ENCODE measurements around the gene UHRF2. TPM values are rescaled to one million over a fixed set of nuclear protein-coding genes. Genes with fewer than 3 reads are reported as not detected.
A peak's percentile ranks its signal among the peaks of the same experiment; 100 is the strongest.

Gene UHRF2
- total and polyA plus RNA-seq, 3 experiments from 2014 or later, result 12.9 to 55.2 (median 50.8) TPM

DNA sequence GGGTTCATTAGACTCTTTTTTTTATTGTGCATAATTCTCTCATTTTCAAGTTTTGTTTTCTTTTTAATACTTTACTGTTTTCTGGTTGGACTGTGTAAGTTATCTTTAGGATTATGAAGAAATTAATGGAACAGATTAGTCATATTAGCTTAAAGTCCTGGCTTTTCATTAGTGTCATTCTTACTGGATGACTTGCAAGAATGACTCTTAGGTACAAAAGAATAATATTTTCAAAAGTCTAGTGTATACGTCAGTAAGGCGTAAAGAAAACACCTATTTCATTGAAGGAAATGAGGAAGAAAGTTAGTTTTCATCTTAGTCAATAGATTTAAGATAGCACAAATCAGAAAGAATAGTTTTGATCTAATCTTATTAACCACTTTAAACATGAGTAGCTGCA is 20.4 kb downstream of the UHRF2 start:
- Histone ChIP-seq H3K27ac (ENCODE audit: low read depth, low read length) (no peak overlapping the region), H3K36me3 (ENCODE audit: insufficient read depth, low read length) (peaks cover 3% of the 10 kb centered on the region), H3K27me3 (ENCODE audit: insufficient read depth, low read length, poor library complexity, severe bottlenecking) (no peaks in the 10 kb centered on the region), H3K4me1 (ENCODE audit: insufficient read depth, low read length) (peaks cover 46% of the 10 kb centered on the region), H3K4me3 (ENCODE audit: low read length) (no peak overlapping the region), H3K9me3 (ENCODE audit: low read length) (no peaks in the 10 kb centered on the region)
- Mint-ChIP-seq H3K27me3 (no peaks in the 10 kb centered on the region), H3K27ac (peak overlapping the region in 6 of 8 donors; percentile 3 to 85 (median 16)), H3K9me3 (no peaks in the 10 kb centered on the region), H3K4me1 (peaks cover 65 to 91% (median 90%) of the 10 kb centered on the region in 3 donors), H3K36me3 (peaks cover 0 to 52% (median 10%) of the 10 kb centered on the region in 3 donors), H3K4me3 (peak overlapping the region in 1 of 7 donors; percentile 24)
- ChIA-PET POLR2A (no interaction called here), CTCF (no interaction called here)
- DNase-seq, result no peak

DNA sequence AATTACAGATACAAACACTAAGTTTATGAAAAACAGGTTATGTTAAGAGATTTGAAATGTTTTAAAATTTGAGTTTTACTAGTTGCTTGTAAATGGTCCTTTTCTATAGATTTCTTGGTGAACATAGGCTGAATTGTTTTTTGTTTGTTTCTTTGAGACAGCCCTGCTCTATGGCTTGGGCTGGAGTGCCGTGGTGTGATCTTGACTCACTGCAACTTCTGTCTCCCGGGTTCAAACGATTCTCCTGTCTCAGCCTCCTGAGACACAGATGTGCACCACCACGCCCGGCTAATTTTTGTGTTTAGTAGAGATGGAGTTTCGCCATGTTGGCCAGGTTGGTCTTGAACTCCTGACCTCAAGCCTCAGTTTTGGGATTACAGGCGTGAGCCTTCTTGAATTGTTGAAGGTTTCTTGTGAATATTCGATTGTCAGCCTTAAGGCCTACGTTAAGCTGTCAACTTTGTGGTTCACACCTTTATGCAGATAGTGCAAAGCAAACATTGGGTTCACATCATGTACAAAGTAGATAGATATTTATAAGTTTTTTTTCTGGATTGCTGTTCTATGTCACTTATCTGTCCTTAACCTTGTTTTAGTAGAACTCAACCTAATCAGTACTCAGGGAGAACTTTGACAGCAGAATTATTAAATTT is 26.2 kb downstream of the UHRF2 start:
- Mint-ChIP-seq H3K4me3 (peak overlapping the region in 6 of 7 donors; percentile 45 to 81 (median 72)), H3K36me3 (peaks cover 0 to 60% (median 13%) of the 10 kb centered on the region in 3 donors), H3K27ac (peak overlapping the region; percentile 10 to 94 (median 77)), H3K9me3 (no peaks in the 10 kb centered on the region), H3K27me3 (no peaks in the 10 kb centered on the region), H3K4me1 (peaks cover 66 to 93% (median 89%) of the 10 kb centered on the region in 3 donors)
- Histone ChIP-seq H3K27me3 (ENCODE audit: insufficient read depth, low read length, poor library complexity, severe bottlenecking) (no peaks in the 10 kb centered on the region), H3K4me3 (ENCODE audit: low read length) (no peak overlapping the region), H3K27ac (ENCODE audit: low read depth, low read length) (no peak overlapping the region), H3K36me3 (ENCODE audit: insufficient read depth, low read length) (no peaks in the 10 kb centered on the region), H3K9me3 (ENCODE audit: low read length) (no peaks in the 10 kb centered on the region), H3K4me1 (ENCODE audit: insufficient read depth, low read length) (peaks cover 35% of the 10 kb centered on the region)
- ChIA-PET POLR2A (interaction anchor here (1.4 kb wide), 1 partner anchor 25 kb away, joined by 5 read pairs; no protein-coding TSS in a partner anchor), CTCF (no interaction called here)
- DNase-seq, result peak in 1 of 5 donors; percentile 23

DNA sequence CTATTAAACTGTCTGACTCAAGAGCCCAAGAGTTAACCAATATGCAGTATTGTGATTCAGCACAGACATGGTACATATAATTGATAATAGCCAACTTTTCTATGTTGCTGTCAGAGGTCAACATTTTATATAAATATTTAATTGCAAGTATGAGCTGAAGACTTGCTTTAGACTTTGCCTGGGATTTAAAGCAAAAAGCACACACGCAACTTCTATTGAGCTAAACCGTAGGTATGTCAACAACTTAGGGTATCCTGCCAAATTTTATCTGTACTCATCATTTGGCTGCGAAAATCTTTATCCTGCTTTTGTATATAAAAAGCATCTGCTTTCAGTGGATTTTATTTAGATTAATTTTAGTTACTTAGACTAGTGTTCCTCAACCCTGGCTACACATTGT is 27.4 kb downstream of the UHRF2 start:
- POLR2A ChIA-PET, result interaction anchor here (0.7 kb wide), 1 partner anchor 27 kb away, joined by 4 read pairs; the partner anchor contains the start of gene UHRF2
- CTCF ChIA-PET, result no interaction called here
- peaks cover 63 to 94% (median 90%) of the 10 kb centered on the region in 3 donors for H3K4me1 Mint-ChIP-seq

DNA sequence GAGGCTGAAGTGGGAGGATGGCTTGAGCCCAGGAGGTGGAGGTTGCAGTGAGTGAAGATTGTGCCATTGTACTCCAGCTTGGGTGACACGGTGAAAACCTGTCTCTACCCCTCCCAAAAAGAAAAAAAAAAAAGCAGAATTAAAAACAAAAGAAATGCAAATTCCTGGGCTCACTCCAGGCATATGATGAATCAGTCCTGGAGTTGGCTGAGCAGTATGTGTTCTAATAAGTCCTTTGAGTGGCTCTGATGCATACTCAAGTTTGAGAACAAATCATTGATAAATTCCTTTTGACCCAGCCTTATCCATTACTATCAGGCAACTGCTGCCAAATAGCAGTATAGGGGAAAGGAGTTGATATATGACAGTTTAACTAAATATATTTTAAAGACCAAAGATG is 28.3 kb downstream of the UHRF2 start:
- no peaks in the 10 kb centered on the region for H3K27me3 ChIP-seq (ENCODE audit: insufficient read depth, low read length, poor library complexity, severe bottlenecking)
- H3K4me1 Mint-ChIP-seq, result peaks cover 63 to 91% (median 83%) of the 10 kb centered on the region in 3 donors
- no peak overlapping the region for H3K27ac ChIP-seq (ENCODE audit: low read depth, low read length)
- no peaks in the 10 kb centered on the region for H3K9me3 Mint-ChIP-seq
- H3K4me1 ChIP-seq (ENCODE audit: insufficient read depth, low read length), result peaks cover 32% of the 10 kb centered on the region
- peak overlapping the region in 1 of 7 donors; percentile 4 for H3K4me3 Mint-ChIP-seq
- ChIA-PET CTCF (no interaction called here), POLR2A (no interaction called here)
- H3K4me3 ChIP-seq (ENCODE audit: low read length), result no peak overlapping the region
- no peaks in the 10 kb centered on the region for H3K36me3 ChIP-seq (ENCODE audit: insufficient read depth, low read length)
- peak overlapping the region in 1 of 8 donors; percentile 84 for H3K27ac Mint-ChIP-seq
- no peaks in the 10 kb centered on the region for H3K9me3 ChIP-seq (ENCODE audit: low read length)
- no peaks in the 10 kb centered on the region for H3K27me3 Mint-ChIP-seq
- peaks cover 0 to 56% (median 13%) of the 10 kb centered on the region in 3 donors for H3K36me3 Mint-ChIP-seq
- no peak for DNase-seq

More for the DNA sequence above, 27.4 kb downstream of the UHRF2 start:
- Histone ChIP-seq H3K4me3 (ENCODE audit: low read length) (no peak overlapping the region), H3K9me3 (ENCODE audit: low read length) (no peaks in the 10 kb centered on the region), H3K36me3 (ENCODE audit: insufficient read depth, low read length) (no peaks in the 10 kb centered on the region), H3K4me1 (ENCODE audit: insufficient read depth, low read length) (peaks cover 35% of the 10 kb centered on the region), H3K27ac (ENCODE audit: low read depth, low read length) (no peak overlapping the region), H3K27me3 (ENCODE audit: insufficient read depth, low read length, poor library complexity, severe bottlenecking) (no peaks in the 10 kb centered on the region)
- Mint-ChIP-seq H3K4me3 (peak overlapping the region in 2 of 7 donors; percentile 1 to 75), H3K27me3 (no peaks in the 10 kb centered on the region), H3K36me3 (peaks cover 0 to 55% (median 12%) of the 10 kb centered on the region in 3 donors), H3K27ac (peak overlapping the region in 2 of 8 donors; percentile 3 to 84), H3K9me3 (no peaks in the 10 kb centered on the region)
- no peak for DNase-seq

DNA sequence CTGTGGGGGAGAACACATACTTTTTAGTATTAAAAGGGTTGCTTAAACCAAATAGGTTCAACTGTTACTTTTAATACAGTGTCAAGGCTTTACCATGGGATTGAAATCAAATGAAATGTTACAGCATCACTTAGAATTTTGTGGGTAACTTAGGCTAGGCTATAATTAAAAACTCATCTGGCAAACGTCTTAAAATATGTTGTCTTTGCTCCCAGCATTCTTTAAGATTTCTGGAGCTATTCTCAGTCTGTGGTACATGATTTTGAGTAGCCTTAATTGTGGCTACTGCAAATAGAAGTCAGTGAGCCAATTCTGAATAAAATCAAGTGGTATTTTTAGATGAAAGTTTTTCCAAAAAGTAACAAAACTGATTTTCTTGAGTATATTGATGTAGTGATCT is 30.7 kb downstream of the UHRF2 start:
- H3K27ac Mint-ChIP-seq, result peak overlapping the region in 3 of 8 donors; percentile 5 to 64 (median 22)
- no peaks in the 10 kb centered on the region for H3K9me3 Mint-ChIP-seq
- no peaks in the 10 kb centered on the region for H3K27me3 ChIP-seq (ENCODE audit: insufficient read depth, low read length, poor library complexity, severe bottlenecking)
- H3K27ac ChIP-seq (ENCODE audit: low read depth, low read length), result no peak overlapping the region
- no peak for DNase-seq
- ChIA-PET CTCF (no interaction called here), POLR2A (no interaction called here)
- peaks cover 65 to 88% (median 79%) of the 10 kb centered on the region in 3 donors for H3K4me1 Mint-ChIP-seq
- H3K36me3 ChIP-seq (ENCODE audit: insufficient read depth, low read length), result no peaks in the 10 kb centered on the region
- no peaks in the 10 kb centered on the region for H3K27me3 Mint-ChIP-seq
- peaks cover 0 to 38% (median 10%) of the 10 kb centered on the region in 3 donors for H3K36me3 Mint-ChIP-seq
- no peak overlapping the region for H3K4me3 Mint-ChIP-seq
- peaks cover 28% of the 10 kb centered on the region for H3K4me1 ChIP-seq (ENCODE audit: insufficient read depth, low read length)
- H3K4me3 ChIP-seq (ENCODE audit: low read length), result no peak overlapping the region
- H3K9me3 ChIP-seq (ENCODE audit: low read length), result no peaks in the 10 kb centered on the region

DNA sequence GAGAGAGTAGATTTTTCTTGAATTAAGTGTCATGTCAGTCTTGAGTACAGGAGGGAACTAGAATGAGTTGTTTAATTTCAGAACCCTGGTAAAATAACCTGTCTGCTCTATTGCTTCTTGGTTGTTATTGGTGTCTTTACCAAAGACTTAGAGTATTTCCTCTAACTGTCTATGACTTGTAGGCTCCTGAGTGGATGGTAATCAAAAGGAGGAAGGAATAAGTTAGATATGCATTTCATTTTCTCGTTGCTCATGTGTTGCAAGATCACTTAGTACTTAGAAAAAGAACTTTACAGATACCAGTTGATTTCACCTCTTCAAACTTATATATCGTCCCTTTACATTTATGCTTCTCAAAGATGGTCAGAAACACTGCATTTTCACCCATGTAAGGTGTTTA is 31.1 kb downstream of the UHRF2 start:
- no peak for DNase-seq
- H3K27ac ChIP-seq (ENCODE audit: low read depth, low read length), result no peak overlapping the region
- CTCF ChIA-PET, result no interaction called here
- peaks cover 0 to 36% (median 10%) of the 10 kb centered on the region in 3 donors for H3K36me3 Mint-ChIP-seq
- no peak overlapping the region for H3K4me3 ChIP-seq (ENCODE audit: low read length)
- no peaks in the 10 kb centered on the region for H3K9me3 Mint-ChIP-seq
- H3K36me3 ChIP-seq (ENCODE audit: insufficient read depth, low read length), result no peaks in the 10 kb centered on the region
- no peak overlapping the region for H3K4me3 Mint-ChIP-seq
- POLR2A ChIA-PET, result no interaction called here
- peak overlapping the region in 4 of 8 donors; percentile 5 to 64 (median 32) for H3K27ac Mint-ChIP-seq
- no peaks in the 10 kb centered on the region for H3K27me3 ChIP-seq (ENCODE audit: insufficient read depth, low read length, poor library complexity, severe bottlenecking)
- H3K27me3 Mint-ChIP-seq, result no peaks in the 10 kb centered on the region
- H3K4me1 ChIP-seq (ENCODE audit: insufficient read depth, low read length), result peaks cover 28% of the 10 kb centered on the region
- no peaks in the 10 kb centered on the region for H3K9me3 ChIP-seq (ENCODE audit: low read length)
- peaks cover 65 to 88% (median 79%) of the 10 kb centered on the region in 3 donors for H3K4me1 Mint-ChIP-seq

DNA sequence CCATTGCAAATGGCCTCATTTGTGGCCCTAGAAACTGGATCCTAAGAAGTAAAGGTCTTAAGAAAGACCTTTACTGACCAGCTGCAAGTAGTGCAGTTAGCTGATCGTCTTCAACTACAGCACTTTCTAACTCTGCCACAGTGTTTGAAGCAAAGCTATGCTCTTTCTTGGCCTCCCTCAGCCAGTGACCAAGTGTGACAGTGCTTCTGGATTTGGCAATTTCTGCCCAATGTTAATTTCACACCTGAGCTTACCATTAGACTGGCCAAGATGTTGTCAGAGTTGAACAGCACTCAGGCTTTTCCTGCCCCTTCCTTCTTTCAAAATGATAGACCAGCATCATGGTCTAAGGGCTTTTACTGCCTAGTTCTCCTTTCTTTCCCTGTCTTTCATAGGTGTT is 36.1 kb downstream of the UHRF2 start:
- ChIA-PET POLR2A (no interaction called here), CTCF (no interaction called here)
- H3K4me1 ChIP-seq (ENCODE audit: insufficient read depth, low read length), result peaks cover 34% of the 10 kb centered on the region
- H3K4me3 Mint-ChIP-seq, result peak overlapping the region in 1 of 7 donors; percentile 24
- no peaks in the 10 kb centered on the region for H3K27me3 Mint-ChIP-seq
- H3K36me3 Mint-ChIP-seq, result peaks cover 2 to 14% (median 7%) of the 10 kb centered on the region in 3 donors
- H3K9me3 Mint-ChIP-seq, result no peaks in the 10 kb centered on the region
- DNase-seq, result no peak
- H3K4me1 Mint-ChIP-seq, result peaks cover 70 to 81% (median 76%) of the 10 kb centered on the region in 3 donors
- H3K27me3 ChIP-seq (ENCODE audit: insufficient read depth, low read length, poor library complexity, severe bottlenecking), result no peaks in the 10 kb centered on the region
- peak overlapping the region in 3 of 8 donors; percentile 35 to 54 (median 46) for H3K27ac Mint-ChIP-seq
- H3K27ac ChIP-seq (ENCODE audit: low read depth, low read length), result no peak overlapping the region
- H3K4me3 ChIP-seq (ENCODE audit: low read length), result no peak overlapping the region
- H3K9me3 ChIP-seq (ENCODE audit: low read length), result no peaks in the 10 kb centered on the region
- H3K36me3 ChIP-seq (ENCODE audit: insufficient read depth, low read length), result no peaks in the 10 kb centered on the region

DNA sequence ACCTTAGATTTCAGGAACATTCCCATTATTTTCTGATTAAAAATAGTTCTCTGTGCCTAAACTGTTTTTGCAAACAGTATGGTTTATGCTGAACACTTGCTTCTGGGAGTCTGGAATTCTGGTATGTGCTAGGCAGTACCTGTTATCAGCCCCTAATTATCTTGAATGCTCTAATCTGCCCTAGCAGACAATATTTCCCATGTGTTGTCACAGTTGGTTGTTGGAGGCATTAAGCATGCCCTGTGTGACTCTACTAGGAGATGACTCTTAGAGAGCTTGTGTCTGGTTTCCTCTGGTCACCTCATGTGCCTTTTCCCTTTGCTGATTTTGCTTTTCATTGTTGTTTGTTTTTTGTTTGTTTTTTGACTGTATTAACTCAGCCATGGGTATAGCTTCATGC is 36.6 kb downstream of the UHRF2 start:
- Mint-ChIP-seq H3K36me3 (peaks cover 6 to 14% (median 8%) of the 10 kb centered on the region in 3 donors), H3K27me3 (no peaks in the 10 kb centered on the region), H3K4me3 (peak overlapping the region in 5 of 7 donors; percentile 4 to 68 (median 8)), H3K9me3 (no peaks in the 10 kb centered on the region), H3K27ac (peak overlapping the region in 5 of 8 donors; percentile 6 to 48 (median 35)), H3K4me1 (peaks cover 72 to 81% (median 75%) of the 10 kb centered on the region in 3 donors)
- ChIA-PET CTCF (no interaction called here), POLR2A (no interaction called here)
- Histone ChIP-seq H3K36me3 (ENCODE audit: insufficient read depth, low read length) (no peaks in the 10 kb centered on the region), H3K27me3 (ENCODE audit: insufficient read depth, low read length, poor library complexity, severe bottlenecking) (no peaks in the 10 kb centered on the region), H3K4me3 (ENCODE audit: low read length) (no peak overlapping the region), H3K9me3 (ENCODE audit: low read length) (no peaks in the 10 kb centered on the region), H3K27ac (ENCODE audit: low read depth, low read length) (no peak overlapping the region), H3K4me1 (ENCODE audit: insufficient read depth, low read length) (peaks cover 34% of the 10 kb centered on the region)
- no peak for DNase-seq
